Fibroblast of pulmonary artery (primary cell): ENCODE measurements around the gene MRPL41.

Source experiments
- DNase-seq: peaks from one replicate; pipeline ENCODE4 v3.0.0-alpha.2; 2010; ENCODE audit warnings: low read depth
- H3K4me3 ChIP-seq: replicated peaks from 2 replicates; pipeline ENCODE4 v1.5.1; 2011; ENCODE audit warnings: low read depth, mild to moderate bottlenecking, control low read depth, low read length, moderate library complexity
- TF ChIP-seq, protein P1 (sequence below): IDR thresholded peaks from 2 replicates; pipeline ENCODE4 v1.5.1; 2011; ENCODE audit warnings: mild to moderate bottlenecking, control low read depth, low read length, inconsistent platforms; ENCODE audit errors: missing control alignments

Gene MRPL41

GRCh38 chr9:137575716-137576411, 24.2 kb downstream of the MRPL41 start:
- TF ChIP-seq, protein P1, sequence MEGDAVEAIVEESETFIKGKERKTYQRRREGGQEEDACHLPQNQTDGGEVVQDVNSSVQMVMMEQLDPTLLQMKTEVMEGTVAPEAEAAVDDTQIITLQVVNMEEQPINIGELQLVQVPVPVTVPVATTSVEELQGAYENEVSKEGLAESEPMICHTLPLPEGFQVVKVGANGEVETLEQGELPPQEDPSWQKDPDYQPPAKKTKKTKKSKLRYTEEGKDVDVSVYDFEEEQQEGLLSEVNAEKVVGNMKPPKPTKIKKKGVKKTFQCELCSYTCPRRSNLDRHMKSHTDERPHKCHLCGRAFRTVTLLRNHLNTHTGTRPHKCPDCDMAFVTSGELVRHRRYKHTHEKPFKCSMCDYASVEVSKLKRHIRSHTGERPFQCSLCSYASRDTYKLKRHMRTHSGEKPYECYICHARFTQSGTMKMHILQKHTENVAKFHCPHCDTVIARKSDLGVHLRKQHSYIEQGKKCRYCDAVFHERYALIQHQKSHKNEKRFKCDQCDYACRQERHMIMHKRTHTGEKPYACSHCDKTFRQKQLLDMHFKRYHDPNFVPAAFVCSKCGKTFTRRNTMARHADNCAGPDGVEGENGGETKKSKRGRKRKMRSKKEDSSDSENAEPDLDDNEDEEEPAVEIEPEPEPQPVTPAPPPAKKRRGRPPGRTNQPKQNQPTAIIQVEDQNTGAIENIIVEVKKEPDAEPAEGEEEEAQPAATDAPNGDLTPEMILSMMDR, result no peak
- no peak for DNase-seq
- H3K4me3 ChIP-seq, result no peak overlapping the region

GRCh38 chr9:137578518-137579258, 27.0 kb downstream of the MRPL41 start, which contains the start of gene DPH7:
Gene DPH7 (minus strand): TSS chr9:137578925. CDS start chr9:137578777, 148 bp downstream.
- peak; percentile 91 for DNase-seq
- TF ChIP-seq, protein P1, result peak; percentile 65
- H3K4me3 ChIP-seq, result peak within 1 kb of the TSS; percentile 76

GRCh38 chr9:137579259-137579604, 27.6 kb downstream of the MRPL41 start:
- TF ChIP-seq, protein P1, result no peak
- peak overlapping the region; percentile 76 for H3K4me3 ChIP-seq
- no peak for DNase-seq

GRCh38 chr9:137580209-137580953, 28.7 kb downstream of the MRPL41 start:
- no peak overlapping the region for H3K4me3 ChIP-seq
- TF ChIP-seq, protein P1, result no peak
- DNase-seq, result no peak

GRCh38 chr9:137580954-137581322, 29.3 kb downstream of the MRPL41 start:
- TF ChIP-seq, protein P1, result no peak
- H3K4me3 ChIP-seq, result no peak overlapping the region

DNA sequence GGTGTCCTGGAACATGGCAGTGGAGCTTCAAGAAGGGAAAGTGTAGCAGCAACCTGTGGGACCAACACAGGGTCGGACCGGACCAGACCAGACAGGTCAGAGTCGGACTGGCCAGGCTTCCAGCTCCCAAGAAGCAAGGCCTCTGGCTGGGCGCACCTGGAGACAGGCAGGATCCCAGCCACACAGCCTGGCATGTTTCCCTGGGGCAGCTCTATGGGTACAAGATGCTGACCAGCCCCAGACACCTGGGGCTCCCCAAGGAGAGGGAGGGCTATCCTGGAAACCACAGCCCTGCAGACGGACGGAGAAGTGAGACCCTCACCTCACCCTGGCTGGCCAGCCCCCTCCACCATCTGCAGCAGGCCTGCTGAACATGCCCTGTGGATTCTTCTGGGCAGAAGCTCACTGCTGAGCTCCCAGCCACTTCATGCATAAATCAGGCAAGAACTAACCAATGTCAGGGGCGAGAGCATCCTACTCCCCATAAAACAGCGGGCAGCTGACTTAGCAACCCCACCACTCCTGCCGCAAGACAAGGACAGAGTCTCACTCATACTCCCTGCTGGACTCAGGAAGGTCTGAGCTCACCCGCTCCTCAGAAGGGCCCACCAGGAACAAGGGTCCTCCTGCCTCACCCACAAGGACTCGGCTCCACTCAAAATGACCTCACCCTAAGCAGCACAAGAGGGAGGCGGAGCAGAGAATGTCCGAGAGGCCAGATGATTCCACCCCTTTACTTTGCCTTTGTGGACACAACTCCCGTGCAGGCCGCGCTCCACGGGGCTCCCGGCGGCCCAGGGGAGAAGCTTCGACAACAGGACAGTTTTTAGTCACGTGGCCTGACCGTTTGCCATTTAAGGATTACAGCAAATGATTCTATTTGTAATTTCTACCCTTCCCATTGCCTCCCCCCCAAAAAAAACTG, 29.9 kb downstream of the MRPL41 start:
- H3K4me3 ChIP-seq, result no peak overlapping the region
- no peak for DNase-seq
- TF ChIP-seq, protein P1, result no peak

More at GRCh38 chr9:137580954-137581322, 29.3 kb downstream of the MRPL41 start:
- DNase-seq, result no peak
